PC-3 (cell line): ENCODE data around the gene MGP.

Experiments used
- CTCF ChIP-seq: fragments of 300-600 bp; sonication (generic); conservative IDR thresholded peaks from 2 replicates; pipeline ENCODE4 v1.5.1; 2017; ENCODE audit warnings: antibody characterized with exemption, low read depth, mild to moderate bottlenecking, low read length
- EZH2 ChIP-seq: fragments of 300-600 bp; sonication (generic); IDR thresholded peaks from one replicate; pipeline ENCODE4 v1.6.1; 2017; ENCODE audit warnings: antibody characterized with exemption, mild to moderate bottlenecking, low read length; ENCODE audit not compliant: unreplicated experiment

- TF ChIP-seq EZH2 (no peak), CTCF (no peak)
These were observed 11.0 kb upstream of the MGP start for GRCh38 chr12:14896521-14897169.
